Amygdala (tissue), 56 donors: ENCODE results near the gene TAP2.
"Not testable (repeated sequence)": the region's sequence is repeated elsewhere in the genome, so short reads cannot be mapped to it uniquely, and the experiment has no call there.

Experiments
- DNase-seq, 56 donors: peaks; one replicate each; lab custom pipeline; 2025; lab: John Stamatoyannopoulos, UW

The TAP2 gene

GRCh38 chr6:32838114-32838958 lies at the start of gene TAP2:
Gene TAP2, minus strand, starts transcription at chr6:32838739. Its CDS starts 506 bp downstream, at chr6:32838233.
- DNase-seq: peak; percentile 43 to 98 (median 87)

DNA sequence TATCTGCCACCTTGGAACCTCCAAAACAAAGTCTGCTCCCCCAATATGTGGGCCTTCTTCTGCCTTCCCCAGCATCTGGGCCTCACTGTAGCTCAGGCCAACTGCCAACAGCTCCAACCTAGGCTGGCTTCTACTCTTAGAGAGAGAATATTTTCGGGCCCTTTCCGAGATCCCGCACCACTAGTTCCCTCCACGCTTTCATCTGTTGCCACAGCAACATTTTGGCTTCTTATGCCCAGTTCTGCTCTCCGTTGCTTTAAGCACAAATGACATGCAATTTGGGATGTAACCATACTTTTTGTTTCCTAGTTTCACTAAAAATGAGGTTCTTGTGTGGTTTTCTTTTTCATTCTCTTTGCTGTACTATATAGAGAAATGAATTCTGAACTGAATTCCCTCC lies 49.1 kb upstream of the TAP2 start:
- no peak for DNase-seq

GRCh38 chr6:32886681-32887383 lies 48.3 kb upstream of the TAP2 start:
- peak in 3 of 56 donors; percentile 14 to 54 (median 32) for DNase-seq

DNA sequence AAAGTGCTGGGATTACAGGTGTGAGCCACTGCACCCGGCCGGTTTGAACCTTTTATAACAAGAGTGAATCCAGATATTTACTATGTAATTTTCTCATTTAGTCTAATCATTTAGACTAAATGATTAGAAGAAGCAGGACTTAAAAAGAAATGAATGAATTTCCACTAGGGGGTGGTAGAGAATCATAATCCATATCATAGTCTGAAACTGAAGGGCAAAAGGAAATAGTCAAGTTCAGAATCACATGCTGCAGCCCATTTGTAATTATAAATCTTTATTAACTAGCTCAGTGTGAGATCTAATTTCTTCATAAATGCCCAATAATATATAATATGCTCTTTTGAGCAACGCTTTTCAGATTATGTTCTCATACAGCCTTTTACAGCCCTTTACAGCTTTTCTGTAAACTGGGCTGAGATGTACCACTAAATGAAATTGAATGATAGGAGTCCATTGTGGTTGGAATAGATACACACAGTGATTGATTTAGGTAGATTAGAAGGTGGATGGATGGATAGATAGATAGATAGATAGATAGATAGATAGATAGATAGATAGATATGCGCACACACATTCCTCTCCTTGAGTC lies 47.3 kb upstream of the TAP2 start:
- DNase-seq: peak in 1 of 56 donors; percentile 73

DNA sequence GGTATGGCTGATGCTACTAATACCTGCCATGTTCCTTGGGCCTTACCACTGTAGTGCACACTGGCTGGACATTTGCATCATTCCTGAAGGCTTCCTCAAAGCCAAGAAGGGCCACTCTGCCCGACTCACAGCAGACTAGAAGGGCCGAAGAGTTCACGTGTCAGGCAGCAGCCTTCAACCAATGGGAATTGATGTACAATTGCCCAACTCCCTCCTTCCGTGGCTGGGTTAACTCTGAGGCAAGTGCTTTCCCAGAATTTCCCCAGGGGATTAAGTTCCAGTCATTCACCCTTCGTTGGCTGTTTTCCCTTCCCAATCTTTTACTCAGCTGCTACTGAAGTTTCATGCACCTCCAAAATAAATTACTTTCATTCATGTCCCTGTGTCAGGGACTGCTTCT lies 45.2 kb upstream of the TAP2 start:
- peak in 6 of 56 donors; percentile 9 to 28 (median 16) for DNase-seq

- DNase-seq: no peak
Observed at GRCh38 chr6:32882879-32883250, 44.3 kb upstream of the TAP2 start.

DNA sequence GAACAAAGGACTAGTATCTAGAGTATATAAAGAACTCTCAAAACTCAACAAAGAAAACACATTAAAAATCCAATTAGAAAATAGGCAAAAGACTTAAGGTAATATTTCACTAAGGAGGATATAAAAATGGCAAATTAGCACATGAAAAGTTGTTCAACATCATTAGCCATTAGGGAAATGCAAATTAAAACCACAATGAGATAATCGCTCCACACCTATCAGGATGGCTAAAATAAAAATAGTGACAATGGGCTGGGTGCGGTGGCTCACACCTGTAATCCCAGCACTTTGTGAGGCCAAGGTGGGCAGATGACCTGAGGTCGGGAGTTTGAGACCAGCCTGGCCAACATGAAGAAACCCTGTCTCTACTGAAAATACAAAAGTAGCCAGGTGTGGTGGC lies 42.4 kb upstream of the TAP2 start:
- DNase-seq: not testable (repeated sequence)

DNA sequence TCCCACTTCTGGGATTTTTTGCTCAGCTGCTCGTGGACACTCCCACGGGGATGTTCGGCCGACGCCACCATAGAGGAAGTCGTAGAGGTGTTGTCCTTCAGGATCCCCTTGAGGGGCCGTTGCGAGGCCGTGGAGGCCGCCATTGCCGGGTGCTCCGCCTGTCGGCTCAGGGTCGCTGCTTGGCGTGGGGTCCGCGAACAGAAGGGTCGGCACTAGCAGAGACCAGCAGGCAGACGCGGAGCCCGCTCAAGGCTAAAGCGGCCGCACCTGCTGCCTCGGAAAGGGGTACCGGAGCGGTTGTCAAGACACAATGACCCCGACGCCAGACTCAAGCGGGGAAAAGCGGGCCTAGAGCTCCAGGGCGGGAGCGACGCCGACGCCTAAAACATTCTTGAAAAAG lies 41.2 kb upstream of the TAP2 start:
- DNase-seq: no peak

GRCh38 chr6:32876603-32877002 lies 38.1 kb upstream of the TAP2 start:
- no peak for DNase-seq

DNA sequence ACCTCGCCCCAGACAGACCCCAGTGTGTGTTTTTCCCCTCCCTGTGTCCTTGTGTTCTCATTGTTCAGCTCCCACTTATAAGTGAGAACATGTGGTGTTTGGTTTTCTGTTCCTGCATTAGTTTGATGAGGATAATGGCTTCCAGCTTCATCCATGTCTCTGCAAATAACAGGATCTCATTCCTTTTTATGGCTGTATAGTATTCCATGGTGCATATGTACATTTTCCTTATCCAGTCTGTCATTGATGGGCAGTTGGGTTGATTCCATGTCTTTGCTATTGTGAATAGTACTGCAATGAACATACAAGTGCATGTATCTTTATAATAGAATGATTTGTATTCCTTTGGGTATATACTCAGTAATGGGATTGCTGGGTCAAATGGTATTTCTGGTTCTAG lies 35.4 kb upstream of the TAP2 start:
- DNase-seq: not testable (repeated sequence)

- DNase-seq: peak in 41 of 56 donors; percentile 15 to 88 (median 47)
Observed at GRCh38 chr6:32868257-32868788, 29.8 kb upstream of the TAP2 start.

DNA sequence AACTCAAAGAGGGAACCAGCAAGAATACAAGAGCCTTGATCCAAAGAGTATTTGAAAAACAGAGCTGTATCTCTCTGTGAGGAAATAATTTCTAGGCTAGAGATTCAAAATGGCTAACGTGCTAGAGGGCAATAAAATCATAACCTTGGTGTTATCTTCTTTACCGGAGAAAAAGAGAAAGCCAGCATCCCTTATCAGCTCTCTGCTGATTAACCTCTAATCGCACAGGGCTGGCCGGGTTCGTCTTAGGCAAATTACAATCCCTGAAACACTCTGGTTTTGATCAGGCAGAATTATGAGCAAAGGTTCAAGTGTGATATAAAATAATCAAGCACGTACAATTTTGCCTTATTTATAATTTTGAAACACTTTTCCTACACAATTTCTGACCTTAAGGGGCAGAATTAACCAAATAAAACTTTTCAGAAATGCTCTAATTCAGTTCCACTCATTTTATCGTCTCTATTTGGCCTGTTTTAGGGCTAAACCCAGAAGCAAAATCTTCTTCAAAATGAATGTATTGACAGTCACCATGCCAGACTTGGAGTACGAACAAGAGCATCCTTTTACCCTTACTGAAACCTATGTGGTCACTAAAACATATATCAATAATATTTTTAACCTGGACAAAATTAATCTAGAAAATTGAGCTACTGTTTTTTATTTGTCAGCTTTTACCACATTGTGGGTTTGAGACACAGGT lies 29.2 kb upstream of the TAP2 start:
- no peak for DNase-seq

- no peak for DNase-seq
Observed at GRCh38 chr6:32867022-32867477, 28.5 kb upstream of the TAP2 start.

DNA sequence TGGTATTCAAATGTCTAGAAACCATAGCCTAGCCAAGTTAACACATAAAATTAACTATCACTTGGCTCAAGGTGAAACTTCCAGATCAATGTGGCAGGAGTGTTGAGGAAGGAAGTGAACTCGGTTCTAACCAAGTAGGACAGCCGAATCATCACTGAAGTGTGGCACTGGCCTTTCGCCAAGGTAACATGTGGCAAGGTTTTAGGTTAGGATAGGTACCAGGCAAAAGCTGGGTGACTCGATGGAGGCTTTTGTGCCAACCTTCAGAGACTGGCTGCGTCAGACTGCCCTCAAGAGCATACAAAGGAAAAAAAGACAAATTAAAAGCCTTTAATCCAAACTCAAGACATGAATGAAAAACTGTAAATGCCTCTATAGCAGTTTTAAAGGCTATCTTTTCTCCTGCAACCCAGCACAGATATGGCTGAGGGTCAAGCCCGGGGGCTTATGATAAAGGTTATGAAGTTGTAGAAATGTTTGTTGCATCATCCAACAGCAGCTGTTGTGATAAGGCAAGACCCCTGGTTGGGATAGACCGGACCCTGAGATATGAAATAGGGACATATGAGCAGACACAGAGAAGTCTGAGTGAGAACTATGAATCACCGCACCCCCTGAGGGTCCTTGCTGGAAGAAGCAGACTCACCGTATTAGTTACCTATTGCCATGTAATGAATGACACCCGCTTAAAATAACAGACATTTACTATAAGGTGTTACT lies 27.3 kb upstream of the TAP2 start:
- no peak for DNase-seq

GRCh38 chr6:32862725-32863124 lies 24.2 kb upstream of the TAP2 start:
- no peak for DNase-seq

DNA sequence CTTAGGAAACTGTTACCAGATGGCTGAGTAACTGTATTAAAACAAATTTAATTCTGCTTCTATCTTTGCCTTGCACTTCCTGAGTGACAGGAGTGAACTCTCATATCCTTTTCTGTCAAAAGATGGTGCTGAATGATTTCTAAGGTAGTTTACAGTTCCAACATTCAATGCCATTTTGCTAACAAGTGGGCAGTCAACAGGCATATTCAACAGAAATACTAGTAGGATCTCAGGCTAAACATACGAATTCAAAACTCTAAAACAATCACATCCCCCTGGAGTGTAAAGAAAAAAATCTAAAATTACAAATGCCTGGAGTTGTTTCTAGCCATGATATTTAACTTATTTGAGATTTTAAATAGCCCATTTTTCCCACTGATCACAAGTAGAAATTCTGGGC lies 22.1 kb upstream of the TAP2 start:
- DNase-seq: no peak

GRCh38 chr6:32858194-32858593 lies 19.7 kb upstream of the TAP2 start:
- DNase-seq: no peak

GRCh38 chr6:32857156-32857891 lies 18.8 kb upstream of the TAP2 start:
- no peak for DNase-seq
